Measurements from ENCODE around the gene DGKI. TPM values are rescaled to one million over a fixed set of nuclear protein-coding genes. Genes with fewer than 3 reads are reported as not detected.

Gene DGKI
- total and polyA plus RNA-seq, 2 donors (not counting 1 experiment from before 2014, with no cell fraction given), result not detected

GRCh38 chr7:137885678-137886077 lies 38.9 kb upstream of the DGKI start:
- H3K9ac ChIP-seq (ENCODE audit: low read length), result no peak overlapping the region
- no peaks in the 10 kb centered on the region for H3K9me3 Mint-ChIP-seq (ENCODE audit: insufficient read depth)
- ChIA-PET CTCF (no interaction called here), POLR2A (no interaction called here)
- H3K27me3 ChIP-seq (replicated peaks in 1 of 4; ENCODE audit: control extremely low read depth in 1 of 4, control insufficient read depth in 3 of 4, insufficient read depth in 4 of 4, low read length in 3 of 4), result no peaks in the 10 kb centered on the region
- WGBS (ENCODE audit: insufficient coverage), result 100% methylated on average over 3 of the region's 5 CpGs
- DNase-seq (no peak), ATAC-seq (ENCODE audit: low read depth) (no peak)
- no peaks in the 10 kb centered on the region for H3K27me3 Mint-ChIP-seq
- peaks cover 2 to 56% of the 10 kb centered on the region in 2 experiments for H3K36me3 ChIP-seq (replicated peaks in 1 of 2; ENCODE audit: control extremely low read depth in 1 of 2, control insufficient read depth in 1 of 2, extremely low read depth in 1 of 2, insufficient read depth in 2 of 2, low read length in 1 of 2)
- no peak overlapping the region for H3K4me3 ChIP-seq (ENCODE audit: control extremely low read depth in 1 of 5, extremely low read depth in 1 of 5, insufficient read depth in 1 of 5, low read depth in 2 of 5, low read length in 4 of 5)
- H3K4me2 ChIP-seq (replicated peaks; ENCODE audit: low read depth, low read length, poor library complexity, severe bottlenecking), result no peak overlapping the region
- H3K79me2 ChIP-seq (ENCODE audit: control insufficient read depth, insufficient read depth, low read length), result no peaks in the 10 kb centered on the region
- H4K20me1 ChIP-seq (ENCODE audit: control insufficient read depth, insufficient read depth, low read length, poor library complexity, severe bottlenecking), result peaks cover 5% of the 10 kb centered on the region
- H2AFZ ChIP-seq (ENCODE audit: insufficient read depth, low read depth, low read length, poor library complexity, severe bottlenecking), result no peak overlapping the region
- H3K9me3 ChIP-seq (ENCODE audit: control extremely low read depth in 1 of 3, control insufficient read depth in 2 of 3, insufficient read depth in 1 of 3, low read length in 2 of 3), result peaks cover 0 to 7% (median 0%) of the 10 kb centered on the region in 3 donors
- TF ChIP-seq, protein P1, sequence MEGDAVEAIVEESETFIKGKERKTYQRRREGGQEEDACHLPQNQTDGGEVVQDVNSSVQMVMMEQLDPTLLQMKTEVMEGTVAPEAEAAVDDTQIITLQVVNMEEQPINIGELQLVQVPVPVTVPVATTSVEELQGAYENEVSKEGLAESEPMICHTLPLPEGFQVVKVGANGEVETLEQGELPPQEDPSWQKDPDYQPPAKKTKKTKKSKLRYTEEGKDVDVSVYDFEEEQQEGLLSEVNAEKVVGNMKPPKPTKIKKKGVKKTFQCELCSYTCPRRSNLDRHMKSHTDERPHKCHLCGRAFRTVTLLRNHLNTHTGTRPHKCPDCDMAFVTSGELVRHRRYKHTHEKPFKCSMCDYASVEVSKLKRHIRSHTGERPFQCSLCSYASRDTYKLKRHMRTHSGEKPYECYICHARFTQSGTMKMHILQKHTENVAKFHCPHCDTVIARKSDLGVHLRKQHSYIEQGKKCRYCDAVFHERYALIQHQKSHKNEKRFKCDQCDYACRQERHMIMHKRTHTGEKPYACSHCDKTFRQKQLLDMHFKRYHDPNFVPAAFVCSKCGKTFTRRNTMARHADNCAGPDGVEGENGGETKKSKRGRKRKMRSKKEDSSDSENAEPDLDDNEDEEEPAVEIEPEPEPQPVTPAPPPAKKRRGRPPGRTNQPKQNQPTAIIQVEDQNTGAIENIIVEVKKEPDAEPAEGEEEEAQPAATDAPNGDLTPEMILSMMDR (IDR thresholded peaks at IDR 0.05), result no peak
- TF ChIP-seq EZH2 (IDR thresholded peaks at IDR 0.05; ENCODE audit: borderline replicate concordance, insufficient read depth, low read depth, low read length, poor library complexity, severe bottlenecking), result no peak
- no peak overlapping the region for H3K4me3 Mint-ChIP-seq
- no peak overlapping the region for H3K27ac ChIP-seq (ENCODE audit: low read length in 2 of 2)
- no peak overlapping the region for H3K27ac Mint-ChIP-seq
- no peaks in the 10 kb centered on the region for H3K4me1 ChIP-seq (ENCODE audit: control insufficient read depth in 2 of 2, insufficient read depth in 2 of 2, low read length in 2 of 2)
- intact Hi-C loops (cut with micrococcal nuclease), result no loop called here
- no peaks in the 10 kb centered on the region for H3K4me1 Mint-ChIP-seq

GRCh38 chr7:137882806-137883205 lies 36.0 kb upstream of the DGKI start:
- DNase-seq (no peak), ATAC-seq (ENCODE audit: low read depth) (no peak)
- intact Hi-C loops (cut with micrococcal nuclease), result no loop called here
- H3K4me2 ChIP-seq (replicated peaks; ENCODE audit: low read depth, low read length, poor library complexity, severe bottlenecking), result no peak overlapping the region
- Mint-ChIP-seq H3K27me3 (no peaks in the 10 kb centered on the region), H3K4me1 (no peaks in the 10 kb centered on the region), H3K4me3 (no peak overlapping the region), H3K27ac (no peak overlapping the region), H3K9me3 (ENCODE audit: insufficient read depth) (no peaks in the 10 kb centered on the region)
- CTCF ChIA-PET, result no interaction called here
- H3K36me3 ChIP-seq (replicated peaks in 1 of 2; ENCODE audit: control extremely low read depth in 1 of 2, control insufficient read depth in 1 of 2, extremely low read depth in 1 of 2, insufficient read depth in 2 of 2, low read length in 1 of 2), result peaks cover 2 to 72% of the 10 kb centered on the region in 2 experiments
- H3K4me3 ChIP-seq (ENCODE audit: control extremely low read depth in 1 of 5, extremely low read depth in 1 of 5, insufficient read depth in 1 of 5, low read depth in 2 of 5, low read length in 4 of 5), result no peak overlapping the region
- no peak overlapping the region for H3K27ac ChIP-seq (ENCODE audit: low read length in 2 of 2)
- H3K9ac ChIP-seq (ENCODE audit: low read length), result no peak overlapping the region
- H3K27me3 ChIP-seq (replicated peaks in 1 of 4; ENCODE audit: control extremely low read depth in 1 of 4, control insufficient read depth in 3 of 4, insufficient read depth in 4 of 4, low read length in 3 of 4), result no peaks in the 10 kb centered on the region
- peaks cover 5% of the 10 kb centered on the region for H4K20me1 ChIP-seq (ENCODE audit: control insufficient read depth, insufficient read depth, low read length, poor library complexity, severe bottlenecking)
- POLR2A ChIA-PET, result no interaction called here
- H2AFZ ChIP-seq (ENCODE audit: insufficient read depth, low read depth, low read length, poor library complexity, severe bottlenecking), result no peak overlapping the region
- H3K4me1 ChIP-seq (ENCODE audit: control insufficient read depth in 2 of 2, insufficient read depth in 2 of 2, low read length in 2 of 2), result no peaks in the 10 kb centered on the region
- no peaks in the 10 kb centered on the region for H3K79me2 ChIP-seq (ENCODE audit: control insufficient read depth, insufficient read depth, low read length)
- no peak for TF ChIP-seq EZH2 (IDR thresholded peaks at IDR 0.05; ENCODE audit: borderline replicate concordance, insufficient read depth, low read depth, low read length, poor library complexity, severe bottlenecking)
- TF ChIP-seq, protein P1 (IDR thresholded peaks at IDR 0.05), result no peak
- peaks cover 0 to 7% (median 0%) of the 10 kb centered on the region in 3 donors for H3K9me3 ChIP-seq (ENCODE audit: control extremely low read depth in 1 of 3, control insufficient read depth in 2 of 3, insufficient read depth in 1 of 3, low read length in 2 of 3)

Measured in B cell (primary cell).